ENCODE measurements around the gene PARM1.

- TF ChIP-seq CTCF (IDR thresholded peaks at IDR 0.05) (no peak), POLR2A (IDR thresholded peaks at IDR 0.05; ENCODE audit: low read depth) (no peak), POLR2AphosphoS5 (IDR thresholded peaks at IDR 0.05) (no peak), EP300 (IDR thresholded peaks at IDR 0.05) (no peak)
These were observed 37.7 kb downstream of the PARM1 start for GRCh38 chr4:74970577-74970976.

Data from esophagus muscularis mucosa (tissue), 4 donors.